DOHH2 (cell line): ENCODE data around the gene SEMA5A.

Experiments used
- H3F3A ChIP-seq: fragments of 200-600 bp; sonication (generic), shearing (Covaris generic); 2 replicates; pipeline ENCODE4 v1.6.0; 2016; ENCODE audit warnings: antibody characterized with exemption, mild to moderate bottlenecking; ENCODE audit not compliant: control insufficient read depth, insufficient read depth
- H3K27ac ChIP-seq: fragments of 200-600 bp; sonication (generic); 2 replicates; pipeline ENCODE4 v1.5.1; 2014; ENCODE audit warnings: low read depth, mild to moderate bottlenecking, low read length, moderate library complexity
- H3K27me3 ChIP-seq: fragments of 200-600 bp; sonication (generic); 2 replicates; pipeline ENCODE4 v1.6.1; 2014; ENCODE audit warnings: mild to moderate bottlenecking, low read length, mixed read lengths; ENCODE audit not compliant: control insufficient read depth
- H3K36me3 ChIP-seq: fragments of 200-600 bp; sonication (generic); 2 replicates; pipeline ENCODE4 v1.6.1; 2014; ENCODE audit warnings: mild to moderate bottlenecking, low read length, moderate library complexity, mixed read lengths; ENCODE audit not compliant: control insufficient read depth
- H3K4me1 ChIP-seq: fragments of 200-600 bp; sonication (generic); 2 replicates; pipeline ENCODE4 v1.6.1; 2014; ENCODE audit warnings: mild to moderate bottlenecking, low read length, mixed read lengths; ENCODE audit not compliant: control insufficient read depth
- H3K4me2 ChIP-seq: fragments of 200-600 bp; sonication (generic); 2 replicates; pipeline ENCODE4 v1.6.0; 2014; ENCODE audit warnings: mild to moderate bottlenecking, low read length, moderate library complexity
- H3K4me3 ChIP-seq: fragments of 200-600 bp; sonication (generic); 2 replicates; pipeline ENCODE4 v1.5.1; 2014; ENCODE audit warnings: mild to moderate bottlenecking, low read length, mixed read lengths
- H3K79me2 ChIP-seq: fragments of 200-600 bp; sonication (generic); 2 replicates; pipeline ENCODE4 v1.6.1; 2014; ENCODE audit warnings: mild to moderate bottlenecking, low read length, mixed read lengths; ENCODE audit not compliant: control insufficient read depth
- H3K9me2 ChIP-seq: fragments of 200-600 bp; sonication (generic); replicated peaks from 2 replicates; pipeline ENCODE4 v1.6.1; 2014; ENCODE audit warnings: mild to moderate bottlenecking, low read length, mixed read lengths; ENCODE audit not compliant: control insufficient read depth
- H3K9me3 ChIP-seq: fragments of 200-600 bp; sonication (generic); 2 replicates; pipeline ENCODE4 v1.6.1; 2014; ENCODE audit warnings: antibody characterized with exemption, low read length, mixed read lengths; ENCODE audit not compliant: control insufficient read depth, insufficient read depth
- H4K20me1 ChIP-seq: fragments of 200-600 bp; sonication (generic); 2 replicates; pipeline ENCODE4 v1.6.0; 2014; ENCODE audit warnings: low read depth, mild to moderate bottlenecking, antibody characterized with exemption, low read length, moderate library complexity; ENCODE audit not compliant: control insufficient read depth, insufficient read depth
- CTCF ChIP-seq: fragments of 200-600 bp; sonication (generic); IDR thresholded peaks from one replicate; pipeline ENCODE4 v1.5.1; 2014; ENCODE audit warnings: antibody characterized with exemption, mild to moderate bottlenecking, low read depth, low read length; ENCODE audit not compliant: poor library complexity, severe bottlenecking
- EZH2phosphoT487 ChIP-seq: fragments of 200-600 bp; sonication (generic); IDR thresholded peaks from 2 replicates; pipeline ENCODE4 v1.6.1; 2017; ENCODE audit warnings: borderline replicate concordance, mild to moderate bottlenecking, antibody characterized with exemption, low read length, moderate library complexity, mixed read lengths

SEMA5A gene

GRCh38 chr5:9140202-9140601, 405.7 kb downstream of the SEMA5A start:
- no peaks in the 10 kb centered on the region for H3K4me1 ChIP-seq
- H3K79me2 ChIP-seq = no peaks in the 10 kb centered on the region
- TF ChIP-seq EZH2phosphoT487 (no peak), CTCF (no peak)
- H3K4me2 ChIP-seq = no peak overlapping the region
- no peaks in the 10 kb centered on the region for H4K20me1 ChIP-seq
- H3K36me3 ChIP-seq = no peaks in the 10 kb centered on the region
- no peaks in the 10 kb centered on the region for H3K9me2 ChIP-seq
- no peaks in the 10 kb centered on the region for H3F3A ChIP-seq
- no peak overlapping the region for H3K27ac ChIP-seq
- H3K4me3 ChIP-seq = no peak overlapping the region
- H3K9me3 ChIP-seq = no peaks in the 10 kb centered on the region
- no peaks in the 10 kb centered on the region for H3K27me3 ChIP-seq

- no peaks in the 10 kb centered on the region for H3K27me3 ChIP-seq
- no peaks in the 10 kb centered on the region for H3K9me2 ChIP-seq
- H3K27ac ChIP-seq = no peak overlapping the region
- TF ChIP-seq CTCF (no peak), EZH2phosphoT487 (no peak)
- H3F3A ChIP-seq = no peaks in the 10 kb centered on the region
- no peak overlapping the region for H3K4me3 ChIP-seq
- no peaks in the 10 kb centered on the region for H4K20me1 ChIP-seq
- H3K4me1 ChIP-seq = no peaks in the 10 kb centered on the region
- no peak overlapping the region for H3K4me2 ChIP-seq
- no peaks in the 10 kb centered on the region for H3K79me2 ChIP-seq
- no peaks in the 10 kb centered on the region for H3K9me3 ChIP-seq
- no peaks in the 10 kb centered on the region for H3K36me3 ChIP-seq
Observed at GRCh38 chr5:9139344-9139743, 406.5 kb downstream of the SEMA5A start.

GRCh38 chr5:9128136-9128535, 417.7 kb downstream of the SEMA5A start:
- no peaks in the 10 kb centered on the region for H3K9me3 ChIP-seq
- H3K4me3 ChIP-seq = no peak overlapping the region
- H3K27ac ChIP-seq = no peak overlapping the region
- H3K4me2 ChIP-seq = no peak overlapping the region
- H3K9me2 ChIP-seq = no peaks in the 10 kb centered on the region
- no peaks in the 10 kb centered on the region for H3F3A ChIP-seq
- TF ChIP-seq CTCF = no peak
- no peak for TF ChIP-seq EZH2phosphoT487
- H4K20me1 ChIP-seq = no peaks in the 10 kb centered on the region
- H3K36me3 ChIP-seq = no peaks in the 10 kb centered on the region
- no peaks in the 10 kb centered on the region for H3K79me2 ChIP-seq
- H3K27me3 ChIP-seq = no peaks in the 10 kb centered on the region
- no peaks in the 10 kb centered on the region for H3K4me1 ChIP-seq

- Histone ChIP-seq H3K9me3 (no peaks in the 10 kb centered on the region), H3K4me3 (no peak overlapping the region), H3K36me3 (no peaks in the 10 kb centered on the region), H3K79me2 (no peaks in the 10 kb centered on the region), H3K27me3 (no peaks in the 10 kb centered on the region), H3K4me2 (no peak overlapping the region), H3K9me2 (no peaks in the 10 kb centered on the region), H3K4me1 (no peaks in the 10 kb centered on the region), H4K20me1 (no peaks in the 10 kb centered on the region), H3F3A (no peaks in the 10 kb centered on the region), H3K27ac (no peak overlapping the region)
- TF ChIP-seq EZH2phosphoT487 = no peak
- no peak for TF ChIP-seq CTCF
Observed at GRCh38 chr5:9126490-9126889, 419.4 kb downstream of the SEMA5A start.
